H7 (cell line): ENCODE results near the gene HRH2. TPM values are rescaled to one million over a fixed set of nuclear protein-coding genes. Genes with fewer than 3 reads are reported as not detected.
"Not testable (repeated sequence)": the region's sequence is repeated elsewhere in the genome, so short reads cannot be mapped to it uniquely, and the experiment has no call there.

Experiments used
- DNase-seq: peaks from one replicate; pipeline ENCODE4 v3.0.0; 2012
- H3K27me3 ChIP-seq: 2 replicates; pipeline ENCODE4 v1.6.0; 2011; ENCODE audit warnings: mild to moderate bottlenecking, low read length; ENCODE audit not compliant: control insufficient read depth, insufficient read depth
- H3K36me3 ChIP-seq: replicated peaks from 2 replicates; pipeline ENCODE4 v1.5.1; 2011; ENCODE audit warnings: low read length; ENCODE audit not compliant: control insufficient read depth, insufficient read depth
- H3K4me3 ChIP-seq: 2 replicates; pipeline ENCODE4 v1.5.1; 2011; ENCODE audit warnings: low read depth, mild to moderate bottlenecking, control low read depth, low read length, moderate library complexity; ENCODE audit not compliant: insufficient read depth
- total RNA-seq: library from RNA; depleted of rRNA; stranded (reverse); fragments of >200 nt; shearing (Covaris generic); gene quantifications from 2 replicates; pipeline ENCODE4 v1.2.3, GENCODE V29; 2014

Gene HRH2
- total RNA-seq, 1 experiment from 2014 or later, result 5.5 TPM

DNA sequence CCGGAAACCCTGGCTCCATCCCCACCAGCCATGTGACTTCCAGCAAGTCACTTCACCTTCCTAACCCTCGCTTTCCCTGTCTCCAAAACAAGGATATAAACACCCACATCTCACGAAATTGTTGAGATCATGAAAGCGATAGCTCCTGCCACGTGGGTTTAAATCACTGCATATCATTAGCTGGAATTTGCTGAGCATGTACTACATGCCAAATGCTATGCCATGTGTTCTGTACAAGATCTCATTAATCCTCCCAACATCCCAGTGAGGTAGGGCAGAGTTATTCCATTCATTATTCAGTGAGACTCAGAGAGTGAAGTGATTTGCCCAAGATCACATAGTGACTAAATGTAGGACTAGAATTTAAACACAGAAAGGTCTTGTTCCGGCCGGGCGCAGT is 29.2 kb upstream of the HRH2 start:
- Histone ChIP-seq H3K36me3 (no peaks in the 10 kb centered on the region), H3K4me3 (no peak overlapping the region), H3K27me3 (no peaks in the 10 kb centered on the region)
- no peak for DNase-seq

DNA sequence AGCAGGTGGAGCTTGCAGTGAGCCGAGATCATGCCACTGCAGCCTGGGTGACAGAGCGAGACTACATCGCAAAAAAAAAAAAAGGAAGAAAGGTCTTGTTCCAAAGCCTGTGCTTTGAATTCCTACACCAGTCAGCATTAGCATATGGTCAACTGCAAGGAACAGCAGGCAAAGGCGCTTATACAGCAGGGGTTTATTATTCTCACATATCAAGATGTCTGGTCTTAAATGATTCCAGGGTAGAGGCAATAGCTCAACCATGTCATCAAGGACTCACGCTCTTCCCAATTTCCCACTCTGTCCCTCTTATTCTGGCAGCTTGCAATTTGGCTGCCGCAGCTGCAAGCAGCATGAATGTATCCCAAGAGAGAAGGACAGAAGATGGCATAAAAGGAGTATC is 28.6 kb upstream of the HRH2 start:
- Histone ChIP-seq H3K27me3 (no peaks in the 10 kb centered on the region), H3K36me3 (no peaks in the 10 kb centered on the region), H3K4me3 (no peak overlapping the region)
- DNase-seq, result no peak

DNA sequence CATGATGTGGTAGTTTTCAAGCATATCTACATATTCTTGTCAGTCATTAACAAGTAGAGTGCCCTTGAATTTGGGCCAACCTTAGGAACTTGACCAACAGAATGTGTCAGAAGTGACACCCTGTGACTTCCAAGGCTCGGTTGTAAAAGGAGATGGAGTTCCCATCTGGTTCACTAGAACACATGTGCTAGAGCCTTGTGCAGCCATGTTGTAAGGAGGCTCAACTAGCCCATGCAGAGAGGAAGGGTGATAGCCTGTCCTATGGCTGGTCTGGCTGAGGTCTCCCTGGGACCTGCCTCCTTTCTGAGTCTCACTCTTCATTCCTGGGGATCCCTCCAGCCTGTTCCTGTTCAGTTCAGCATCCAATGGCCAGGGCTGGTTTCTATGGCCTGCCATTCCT is 28.1 kb upstream of the HRH2 start:
- Histone ChIP-seq H3K4me3 (no peak overlapping the region), H3K27me3 (no peaks in the 10 kb centered on the region), H3K36me3 (no peaks in the 10 kb centered on the region)
- no peak for DNase-seq

DNA sequence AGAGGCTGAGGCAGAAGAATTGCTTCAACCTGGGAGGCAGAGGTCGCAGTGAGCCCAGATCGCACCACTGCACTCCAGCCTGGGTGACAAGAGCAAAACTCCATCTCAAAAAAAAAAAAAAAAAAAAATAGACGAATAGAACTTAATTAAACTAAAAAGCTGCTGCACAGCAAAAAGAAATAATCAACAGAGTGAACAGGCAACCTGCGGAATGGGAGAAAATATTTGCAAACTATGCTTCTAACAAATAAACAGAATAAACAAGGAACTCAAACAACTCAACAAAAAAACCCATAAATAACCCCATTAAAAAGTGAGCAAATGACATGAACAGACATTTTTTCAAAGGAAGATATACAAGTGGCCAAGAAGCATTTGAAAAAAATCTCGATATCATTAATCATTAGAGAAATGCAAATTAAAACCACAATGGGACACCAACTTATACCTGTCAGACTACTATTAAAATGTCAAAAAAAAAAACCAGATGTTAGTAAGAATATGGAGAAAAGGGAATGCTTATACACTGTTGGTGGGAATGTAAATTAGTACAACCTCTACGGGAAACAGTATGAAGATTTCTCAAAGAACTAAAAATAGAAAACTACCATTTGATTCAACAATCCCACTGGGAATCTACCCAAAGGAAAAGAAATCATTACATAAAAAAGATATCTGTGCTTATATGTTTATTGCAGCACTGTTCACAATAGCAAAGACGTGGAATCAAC is 21.9 kb upstream of the HRH2 start:
- no peaks in the 10 kb centered on the region for H3K27me3 ChIP-seq
- no peak overlapping the region for H3K4me3 ChIP-seq
- H3K36me3 ChIP-seq, result no peaks in the 10 kb centered on the region
- DNase-seq, result no peak

DNA sequence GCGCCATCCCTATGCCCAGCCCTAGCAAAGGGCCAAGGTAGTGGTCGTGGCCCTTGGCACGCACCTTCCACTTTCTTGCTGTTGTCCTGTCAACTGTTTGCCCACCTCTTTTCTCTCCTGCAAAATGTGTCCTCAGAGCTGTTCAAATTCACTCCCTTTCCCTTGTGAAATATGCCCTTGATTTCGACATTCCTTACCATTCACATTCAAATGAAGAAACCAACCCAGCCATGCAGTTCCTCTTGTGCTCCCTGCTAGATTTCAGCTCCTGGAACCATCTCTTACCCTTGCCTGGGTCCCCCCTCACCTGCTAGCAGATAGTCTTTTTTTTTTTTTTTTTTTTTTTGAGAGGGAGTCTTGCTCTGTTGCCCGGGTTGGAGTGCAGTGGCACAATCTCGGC is 19.6 kb upstream of the HRH2 start:
- Histone ChIP-seq H3K36me3 (no peaks in the 10 kb centered on the region), H3K4me3 (no peak overlapping the region), H3K27me3 (no peaks in the 10 kb centered on the region)
- peak; percentile 74 for DNase-seq

DNA sequence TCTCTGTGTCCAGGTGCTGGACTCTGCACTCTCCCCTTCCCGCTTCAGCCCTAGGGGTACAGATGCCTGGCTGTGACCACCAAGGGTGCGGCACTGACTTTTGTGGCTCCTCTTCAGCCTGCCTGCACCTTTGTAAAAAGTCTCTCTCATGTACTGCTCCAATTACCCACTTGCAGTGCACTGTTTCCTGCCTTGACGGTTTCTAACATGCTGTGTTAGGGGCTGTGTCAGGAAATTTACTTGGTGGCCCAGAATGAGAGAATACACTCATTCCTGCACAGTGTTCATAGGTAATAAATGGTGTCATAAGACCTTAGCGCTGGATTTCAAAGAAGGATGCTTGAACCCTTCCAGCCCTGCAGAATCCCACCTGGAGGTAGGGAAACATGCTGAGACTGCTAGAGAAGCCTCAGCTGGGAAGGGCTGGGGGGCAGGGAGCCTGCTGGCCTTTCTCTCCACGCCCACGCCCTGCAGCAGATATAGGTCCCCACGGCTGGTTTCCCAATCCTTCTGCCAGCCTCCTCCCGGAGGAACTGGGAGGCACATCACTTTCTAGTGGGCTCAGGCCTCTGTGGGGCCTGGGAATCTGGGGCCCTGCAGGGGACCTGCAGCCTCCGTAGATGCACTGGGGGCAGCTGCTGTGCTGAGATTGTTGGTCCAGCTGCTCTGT is 17.6 kb upstream of the HRH2 start:
- Histone ChIP-seq H3K36me3 (no peaks in the 10 kb centered on the region), H3K27me3 (no peaks in the 10 kb centered on the region), H3K4me3 (no peak overlapping the region)
- no peak for DNase-seq

DNA sequence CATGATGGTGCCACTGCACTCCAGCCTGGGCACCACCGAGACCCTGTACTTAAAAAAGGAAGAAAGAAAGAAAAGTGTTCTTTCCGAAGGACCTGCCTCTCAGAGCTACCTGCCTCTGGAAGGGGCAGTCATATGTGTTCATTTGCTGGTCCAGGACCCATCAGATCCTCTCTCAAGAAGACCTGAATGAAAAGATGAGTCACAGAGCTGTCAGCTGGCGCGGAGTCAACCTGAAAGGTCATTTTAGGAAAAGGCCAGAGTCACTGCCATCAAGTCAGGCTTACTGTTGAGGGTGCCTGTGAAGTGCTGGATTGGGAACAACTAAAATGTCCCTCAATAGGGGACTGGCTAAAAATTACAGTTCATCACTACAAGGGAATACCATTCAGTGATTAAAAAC is 14.9 kb upstream of the HRH2 start:
- no peaks in the 10 kb centered on the region for H3K27me3 ChIP-seq
- H3K4me3 ChIP-seq, result no peak overlapping the region
- no peaks in the 10 kb centered on the region for H3K36me3 ChIP-seq
- no peak for DNase-seq

DNA sequence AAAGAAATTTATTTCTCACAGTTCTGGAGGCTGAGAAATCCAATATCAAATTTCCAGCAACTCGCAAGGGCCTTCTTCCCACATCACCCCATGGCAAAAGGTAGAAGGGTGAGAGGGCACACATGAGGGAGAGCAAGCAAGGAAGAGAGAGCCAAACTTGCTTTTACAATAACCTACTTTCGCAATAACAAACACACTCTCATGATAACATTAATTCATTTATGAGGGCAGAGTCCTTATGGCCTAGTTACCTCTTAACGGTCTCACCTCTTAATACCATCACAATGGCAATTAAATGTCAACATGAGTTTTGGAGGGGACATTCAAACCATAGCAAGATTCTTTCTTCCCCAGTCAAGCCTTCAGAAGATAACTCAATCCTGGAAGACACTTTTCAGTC is 11.6 kb upstream of the HRH2 start:
- Histone ChIP-seq H3K36me3 (no peaks in the 10 kb centered on the region), H3K27me3 (no peaks in the 10 kb centered on the region), H3K4me3 (no peak overlapping the region)
- DNase-seq, result no peak

DNA sequence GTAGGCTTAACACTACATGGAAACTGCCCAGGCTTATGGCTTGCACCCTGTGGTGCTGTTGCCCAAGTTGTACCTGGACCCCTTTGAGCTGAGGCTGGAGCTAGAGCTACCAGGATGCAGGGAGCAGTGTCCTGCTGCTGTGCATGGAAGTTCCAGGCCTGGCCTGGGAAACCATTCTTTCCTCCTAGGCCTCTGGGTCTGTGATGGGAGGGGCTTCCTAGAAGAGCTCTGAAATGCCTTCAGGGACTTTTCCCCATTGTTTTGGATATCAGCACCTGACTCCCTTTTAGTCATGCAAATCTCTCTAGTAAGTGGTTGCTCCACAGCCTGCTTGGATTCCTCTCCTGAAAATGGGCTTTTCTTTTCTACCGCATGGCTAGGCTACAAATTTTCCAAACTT is 7.9 kb upstream of the HRH2 start:
- Histone ChIP-seq H3K4me3 (no peak overlapping the region), H3K27me3 (no peaks in the 10 kb centered on the region), H3K36me3 (no peaks in the 10 kb centered on the region)
- no peak for DNase-seq

DNA sequence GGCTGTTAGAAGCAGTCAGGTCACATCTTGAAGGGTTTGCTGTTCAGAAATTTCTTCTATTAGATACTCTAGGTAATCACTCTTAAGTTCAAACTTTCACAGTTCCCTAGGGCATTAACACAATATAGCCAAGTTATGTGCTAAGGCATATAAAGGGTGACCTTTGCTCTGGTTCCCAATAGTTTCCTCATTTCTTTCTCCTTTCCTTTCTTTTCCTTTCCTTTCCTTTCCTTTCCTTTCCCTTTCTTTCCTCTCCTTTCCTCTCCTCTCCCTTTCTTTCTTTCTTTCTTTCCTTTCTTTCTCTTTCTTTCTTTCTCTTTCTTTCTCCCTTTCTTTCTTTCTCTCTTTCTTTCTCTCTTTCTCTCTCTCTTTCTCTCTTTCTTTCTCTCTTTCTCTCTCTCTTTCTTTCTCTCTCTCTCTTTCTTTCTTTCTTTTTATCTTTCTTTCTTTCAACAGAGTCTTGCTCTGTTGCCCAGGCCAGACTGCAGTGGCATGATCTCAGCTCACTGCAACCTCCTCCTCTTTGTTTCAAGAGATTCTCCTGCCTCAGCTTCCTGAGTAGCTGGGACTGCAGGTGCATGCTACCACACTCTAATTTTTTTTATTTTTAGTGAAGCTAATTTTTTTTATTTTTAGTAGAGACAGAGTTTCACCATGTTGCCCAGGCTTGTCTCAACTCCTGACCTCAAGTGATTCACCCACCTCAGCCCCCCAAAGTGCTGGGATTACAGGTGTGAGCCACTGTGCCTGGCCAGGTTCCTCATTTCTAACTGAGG is 7.3 kb upstream of the HRH2 start:
- not testable (repeated sequence) for H3K36me3 ChIP-seq, H3K27me3 ChIP-seq, H3K4me3 ChIP-seq, DNase-seq

DNA sequence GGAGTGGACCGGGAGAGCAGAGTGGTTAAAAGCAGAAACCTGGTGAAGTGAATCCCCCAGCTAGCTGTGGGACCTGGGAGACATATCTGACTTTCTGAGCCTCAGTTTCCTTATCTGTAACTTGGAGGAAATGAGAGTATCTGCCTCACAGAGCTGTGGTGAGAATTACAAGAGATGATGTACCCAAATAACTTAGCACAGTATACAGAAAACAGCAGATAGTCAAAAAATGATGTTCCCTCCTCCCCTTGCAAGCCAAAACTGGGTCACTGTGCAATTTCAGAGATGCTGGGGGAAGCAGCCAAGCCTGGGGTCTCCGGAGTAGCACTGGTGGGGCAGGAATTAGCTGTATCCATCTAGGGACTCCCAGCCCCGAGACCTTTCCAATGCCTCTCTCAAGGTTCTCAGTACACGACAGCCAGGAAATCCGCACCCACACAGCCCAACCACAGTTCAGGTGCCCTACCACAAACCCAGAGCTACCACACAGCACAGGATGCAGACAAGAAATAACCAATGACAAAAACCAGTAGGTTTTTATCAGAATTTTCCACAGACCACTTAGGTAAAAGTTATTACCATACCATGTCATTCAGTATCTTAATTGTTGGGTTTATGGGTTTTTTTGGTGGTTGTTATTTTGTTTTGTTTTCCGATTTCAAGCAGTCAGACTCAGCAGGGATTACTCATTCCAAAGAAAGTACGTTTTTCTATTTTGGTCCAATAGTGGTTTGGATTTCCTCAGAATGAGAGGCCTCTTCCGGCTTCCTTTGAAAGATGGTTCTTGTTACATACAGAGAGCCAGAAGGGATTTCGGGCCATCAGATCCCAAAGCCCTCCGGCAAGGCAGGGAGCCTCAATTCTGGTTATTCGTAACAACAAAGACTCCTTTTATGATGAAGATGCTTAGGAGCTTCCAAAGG is 4.9 kb upstream of the HRH2 start:
- Histone ChIP-seq H3K27me3 (0 out of 2 replicates have a peak, but pooled peaks cover 1% of the 10 kb centered on the region), H3K36me3 (no peaks in the 10 kb centered on the region), H3K4me3 (no peak overlapping the region)
- DNase-seq, result no peak

DNA sequence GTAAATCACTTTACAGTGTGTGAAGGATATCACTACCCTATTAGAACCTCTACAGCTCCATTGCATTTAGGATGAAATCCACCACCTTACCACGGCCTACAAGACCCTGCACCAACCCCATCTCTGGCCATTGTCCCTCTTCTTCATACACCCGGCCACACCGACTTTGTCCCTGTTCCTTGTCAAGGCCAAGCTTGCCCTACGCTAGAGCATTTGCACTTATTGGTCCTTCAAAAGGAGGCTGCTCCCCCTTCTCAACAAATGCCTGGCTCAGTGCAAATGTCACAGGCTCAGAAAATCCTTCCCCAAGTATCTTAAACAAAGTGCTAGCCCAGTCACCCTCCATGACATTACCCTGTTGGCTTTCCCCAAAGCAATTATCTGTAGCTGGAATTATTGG is 4.1 kb upstream of the HRH2 start:
- DNase-seq, result no peak
- 0 out of 2 replicates have a peak, but pooled peaks cover 3% of the 10 kb centered on the region for H3K27me3 ChIP-seq
- H3K36me3 ChIP-seq, result no peaks in the 10 kb centered on the region
- no peak overlapping the region for H3K4me3 ChIP-seq

DNA sequence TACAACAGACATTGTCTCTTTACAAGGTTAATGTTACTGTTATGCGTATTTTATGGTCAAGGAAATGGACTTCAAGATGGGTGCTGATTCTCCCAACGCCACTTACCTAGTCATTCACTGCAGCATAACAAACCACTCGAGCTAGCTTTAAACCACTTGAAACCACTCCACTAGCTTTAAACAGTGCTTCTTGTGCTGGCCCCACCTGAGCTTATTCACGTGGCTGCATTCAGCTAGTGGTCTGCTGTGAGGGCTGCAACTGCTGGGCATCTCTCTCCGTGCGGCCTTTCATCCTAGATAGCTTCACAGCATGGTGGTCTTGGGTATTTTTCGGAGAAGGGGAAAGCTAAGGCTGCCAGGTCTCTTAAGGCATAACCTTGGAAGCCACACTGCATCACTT is 3.5 kb upstream of the HRH2 start:
- H3K4me3 ChIP-seq, result no peak overlapping the region
- no peak for DNase-seq
- H3K36me3 ChIP-seq, result no peaks in the 10 kb centered on the region
- 0 out of 2 replicates have a peak, but pooled peaks cover 3% of the 10 kb centered on the region for H3K27me3 ChIP-seq

DNA sequence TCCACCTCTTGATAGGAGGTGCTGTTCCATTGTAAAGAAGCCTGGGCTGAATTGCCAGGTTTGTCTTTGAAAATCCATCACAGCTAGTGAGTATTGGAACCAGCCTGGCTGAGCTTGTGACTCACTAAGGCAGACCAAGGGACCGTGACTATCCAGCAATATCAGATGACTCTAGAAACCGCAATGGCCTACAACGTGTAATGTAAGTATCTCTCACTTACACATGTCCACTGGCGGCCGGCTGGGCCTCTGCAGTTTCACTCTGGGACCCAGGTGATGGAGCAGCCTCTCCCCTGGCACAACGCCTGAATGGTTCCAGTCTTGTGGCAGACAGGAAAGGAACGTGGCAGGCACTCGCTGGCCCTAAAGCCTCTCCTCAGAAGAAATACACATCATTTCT is 3.1 kb upstream of the HRH2 start:
- H3K4me3 ChIP-seq, result no peak overlapping the region
- no peak for DNase-seq
- 0 out of 2 replicates have a peak, but pooled peaks cover 3% of the 10 kb centered on the region for H3K27me3 ChIP-seq
- H3K36me3 ChIP-seq, result no peaks in the 10 kb centered on the region
